Heart left ventricle (tissue), 13 donors: ENCODE data around the gene CAMSAP2.

Source experiments
- POLR2A ChIP-seq, 2 donors: fragments of 450-650 bp; IDR thresholded peaks; one replicate each; pipeline ENCODE4 v1.6.1; 2017; ENCODE audit warnings: antibody characterized with exemption in 2 of 2, mild to moderate bottlenecking in 2 of 2, moderate library complexity in 2 of 2
- TF ChIP-seq, protein P1 (sequence below), 12 donors: fragments of 200-600 bp; sonication (generic) in 4 of 12; IDR thresholded peaks; one replicate each; pipeline versions ENCODE4 v1.5.0 to v1.8.0; 2018 to 2022; ENCODE audit warnings: antibody characterized with exemption in 12 of 12, mild to moderate bottlenecking in 5 of 12
- donor health status: ischemic (EF 13 %, LVEDD 7.1; RV severe dilation, severe dysfunction).
- donor health status: DM: no; HTN: yes; CAD: no.
- donor health status: DM: no; HTN: no; CAD: no.
- donor health status: ischemic (EF 25% LVEDD 6.9; RV normal size, moderate dysfunction).
- donor health status: ischemic (EF 25% LVEDD 5.7; RV mildly dilated, moderate dysfunction).
- donor health status: ischemic (EF 35%, LVEDD 5.7; RV mildly dilated, moderate dysfunction).
- donor health status: nonischemic (EF 11% LVEDD 7.7; RV severe dilation, severe dysfunction).
- donor health status: DM: yes; HTN: yes; CAD: no.
- donor health status: PGD.
- donor health status: ischemic (EF 29% LVEDD 5.4; RV normal size, mild dysfunction).
- donor health status: nonischemic (EF 23%, LVEDD 6.1; RV moderate dilation, normal function).

DNA sequence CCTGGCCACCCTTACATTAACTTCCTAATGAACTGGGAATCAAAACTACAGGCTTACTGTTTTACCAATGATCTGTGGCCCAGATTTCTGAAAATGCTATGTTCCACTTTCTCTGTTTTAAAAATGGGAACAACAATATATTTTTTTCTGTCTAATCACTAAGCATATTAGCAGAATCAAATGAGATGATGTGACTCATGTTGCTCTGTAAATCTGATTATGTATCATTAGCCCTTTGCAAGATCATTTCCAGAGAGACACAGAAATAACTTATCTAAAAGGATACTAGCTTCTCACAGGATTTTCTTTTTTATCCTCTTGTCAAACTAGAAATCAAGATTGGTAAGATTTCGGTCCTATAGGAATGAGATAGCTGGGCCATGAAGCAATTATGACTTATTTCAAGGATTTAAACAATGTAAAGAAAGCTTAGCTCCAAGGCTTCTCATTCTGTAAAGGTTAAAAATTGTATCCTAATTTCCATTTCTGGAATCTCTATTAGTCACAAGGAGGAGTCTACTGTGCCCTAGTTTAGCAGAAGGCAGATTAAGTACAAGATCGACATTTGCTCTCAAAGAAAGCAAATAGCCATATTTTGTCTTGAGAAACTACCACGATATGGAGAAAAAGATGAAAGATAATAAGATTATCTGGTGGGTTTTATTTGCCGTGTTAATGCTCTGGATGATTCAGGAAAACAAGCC is 32.4 kb upstream of the CAMSAP2 start:
- TF ChIP-seq, protein P1, sequence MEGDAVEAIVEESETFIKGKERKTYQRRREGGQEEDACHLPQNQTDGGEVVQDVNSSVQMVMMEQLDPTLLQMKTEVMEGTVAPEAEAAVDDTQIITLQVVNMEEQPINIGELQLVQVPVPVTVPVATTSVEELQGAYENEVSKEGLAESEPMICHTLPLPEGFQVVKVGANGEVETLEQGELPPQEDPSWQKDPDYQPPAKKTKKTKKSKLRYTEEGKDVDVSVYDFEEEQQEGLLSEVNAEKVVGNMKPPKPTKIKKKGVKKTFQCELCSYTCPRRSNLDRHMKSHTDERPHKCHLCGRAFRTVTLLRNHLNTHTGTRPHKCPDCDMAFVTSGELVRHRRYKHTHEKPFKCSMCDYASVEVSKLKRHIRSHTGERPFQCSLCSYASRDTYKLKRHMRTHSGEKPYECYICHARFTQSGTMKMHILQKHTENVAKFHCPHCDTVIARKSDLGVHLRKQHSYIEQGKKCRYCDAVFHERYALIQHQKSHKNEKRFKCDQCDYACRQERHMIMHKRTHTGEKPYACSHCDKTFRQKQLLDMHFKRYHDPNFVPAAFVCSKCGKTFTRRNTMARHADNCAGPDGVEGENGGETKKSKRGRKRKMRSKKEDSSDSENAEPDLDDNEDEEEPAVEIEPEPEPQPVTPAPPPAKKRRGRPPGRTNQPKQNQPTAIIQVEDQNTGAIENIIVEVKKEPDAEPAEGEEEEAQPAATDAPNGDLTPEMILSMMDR (IDR thresholded peaks at IDR 0.05) = no peak
- no peak for TF ChIP-seq POLR2A (IDR thresholded peaks at IDR 0.05)
